Fibroblast of skin of scalp (primary cell): Measurements from ENCODE around the gene ANKRD28. TPM values are rescaled to one million over a fixed set of nuclear protein-coding genes. Genes with fewer than 3 reads are reported as not detected.
"Not testable (repeated sequence)": the region's sequence is repeated elsewhere in the genome, so short reads cannot be mapped to it uniquely, and the experiment has no call there.

Source experiments
- DNase-seq: peaks from one replicate; pipeline ENCODE4 v3.0.0-alpha.2; 2013
- polyA plus RNA-seq, 2 experiments: library from polyadenylated mRNA; unstranded; fragments of 120-200 nt; gene quantifications; one replicate each; pipeline ENCODE4 v1.2.1, GENCODE V29; 2013; ENCODE audit not compliant: insufficient read length in 2 of 2

ANKRD28 gene
- 54.0 TPM for polyA plus RNA-seq (2013, experiment 1 of 2; ENCODE audit: insufficient read length)
- polyA plus RNA-seq (2013, experiment 2 of 2; ENCODE audit: insufficient read length): 56.2 TPM

DNA sequence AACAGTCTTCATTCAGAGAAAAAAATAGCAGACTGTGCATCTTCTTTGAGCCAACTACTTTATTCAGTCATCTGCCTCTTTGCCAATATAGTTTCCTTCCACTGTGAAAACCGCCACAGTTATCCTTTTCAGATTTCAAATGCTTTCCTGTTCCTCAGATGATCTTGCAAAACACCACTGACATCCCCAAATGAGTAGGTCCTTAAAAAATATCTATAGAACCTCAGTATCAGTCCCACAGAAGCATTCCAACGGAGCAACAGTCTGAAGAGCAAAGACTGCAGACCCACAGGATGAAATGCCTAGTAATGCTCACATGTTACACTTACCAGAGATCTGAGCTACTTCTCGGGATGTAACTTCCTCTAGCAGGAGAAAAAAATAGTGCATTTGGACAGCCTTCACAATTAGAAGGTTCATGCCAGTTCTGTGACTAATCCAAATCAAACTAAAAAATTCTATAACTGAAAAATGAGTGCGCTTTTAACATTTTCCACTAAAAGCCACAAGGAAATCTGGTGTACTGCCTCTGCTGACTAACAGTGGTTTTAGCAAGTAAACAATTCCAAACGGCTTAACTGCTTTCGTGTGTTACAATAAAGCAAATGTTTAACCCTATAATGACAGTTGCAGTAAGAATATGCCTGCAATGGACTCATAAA, at the start of gene ANKRD28:
Gene ANKRD28, minus strand, starts transcription at position 338 of the 662 bp plus-strand sequence. CDS start 1,458 bp downstream, outside the sequence.
- DNase-seq: peak; percentile 97

DNA sequence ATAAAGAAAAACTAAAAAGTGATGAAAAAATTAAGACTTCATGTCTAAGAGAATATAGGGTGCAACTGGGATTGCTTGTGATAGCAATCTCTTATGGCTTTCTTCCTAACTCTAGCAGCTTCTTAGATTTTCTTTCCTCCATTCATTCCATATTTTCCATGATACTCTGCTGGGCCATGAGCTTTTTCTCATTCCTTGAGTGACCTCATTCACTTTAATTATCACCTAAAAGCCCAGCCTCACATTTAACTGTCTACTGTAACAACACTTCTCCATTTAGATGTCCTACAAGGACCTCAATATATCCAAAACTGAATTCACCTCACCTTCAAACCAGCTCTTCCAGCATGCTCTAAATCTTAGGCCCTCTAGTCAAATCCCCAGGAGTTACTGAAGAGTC, 49.5 kb upstream of the ANKRD28 start:
- DNase-seq: no peak

DNA sequence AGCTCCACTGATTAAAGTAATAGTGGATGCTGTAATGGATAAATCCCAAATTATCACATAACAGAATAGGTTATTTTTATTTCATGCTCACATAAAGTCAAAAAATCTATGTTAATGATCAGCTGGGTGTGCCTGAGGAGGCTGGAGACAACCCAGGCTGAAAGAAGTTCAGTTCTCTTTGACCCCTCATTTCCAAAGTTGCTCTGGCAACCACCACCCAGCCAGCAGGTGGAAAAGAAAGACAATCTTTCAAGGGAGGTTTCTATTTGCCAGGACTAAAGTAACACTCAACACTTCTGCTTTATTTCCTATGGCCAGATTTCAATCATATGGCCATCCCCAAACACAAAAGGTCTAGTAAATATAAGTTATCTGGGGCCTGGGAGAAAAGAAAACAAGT, 48.8 kb upstream of the ANKRD28 start:
- no peak for DNase-seq

DNA sequence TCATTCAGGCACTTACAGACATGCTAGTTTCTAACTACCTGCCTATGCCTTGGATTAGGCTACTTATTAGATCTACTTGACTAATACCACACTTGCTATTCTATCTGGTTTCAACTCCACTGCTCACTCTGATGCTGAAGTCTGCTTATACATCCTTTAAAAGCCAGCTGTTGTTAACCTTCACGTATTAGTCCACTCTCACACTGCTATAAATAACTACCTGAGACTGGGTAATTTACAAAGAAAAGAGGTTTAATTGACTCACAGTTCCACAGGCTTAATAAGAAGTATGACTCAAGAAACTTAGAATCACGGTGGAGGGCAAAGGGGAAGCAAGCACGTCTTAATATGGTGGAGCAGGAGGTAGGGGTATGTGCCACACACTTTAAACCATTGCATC, 47.7 kb upstream of the ANKRD28 start:
- no peak for DNase-seq

DNA sequence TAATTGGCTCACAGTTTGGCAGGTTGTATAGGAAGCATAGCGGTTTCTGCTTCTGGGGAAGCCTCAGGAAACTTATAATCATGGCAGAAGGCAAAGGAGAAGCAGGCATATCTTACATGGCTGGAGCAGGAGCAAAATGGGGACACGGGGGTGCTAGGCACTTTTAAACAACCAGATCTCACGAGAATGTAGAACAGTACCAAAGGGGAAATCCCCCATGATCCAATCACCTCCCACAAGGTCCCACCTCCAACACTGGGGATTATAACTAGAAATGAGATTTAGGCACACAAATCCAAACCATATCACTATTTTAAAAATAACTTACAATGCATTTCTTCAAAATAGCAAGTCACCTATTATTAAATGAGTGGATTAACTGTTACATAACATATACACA, 47.1 kb upstream of the ANKRD28 start:
- DNase-seq: no peak

DNA sequence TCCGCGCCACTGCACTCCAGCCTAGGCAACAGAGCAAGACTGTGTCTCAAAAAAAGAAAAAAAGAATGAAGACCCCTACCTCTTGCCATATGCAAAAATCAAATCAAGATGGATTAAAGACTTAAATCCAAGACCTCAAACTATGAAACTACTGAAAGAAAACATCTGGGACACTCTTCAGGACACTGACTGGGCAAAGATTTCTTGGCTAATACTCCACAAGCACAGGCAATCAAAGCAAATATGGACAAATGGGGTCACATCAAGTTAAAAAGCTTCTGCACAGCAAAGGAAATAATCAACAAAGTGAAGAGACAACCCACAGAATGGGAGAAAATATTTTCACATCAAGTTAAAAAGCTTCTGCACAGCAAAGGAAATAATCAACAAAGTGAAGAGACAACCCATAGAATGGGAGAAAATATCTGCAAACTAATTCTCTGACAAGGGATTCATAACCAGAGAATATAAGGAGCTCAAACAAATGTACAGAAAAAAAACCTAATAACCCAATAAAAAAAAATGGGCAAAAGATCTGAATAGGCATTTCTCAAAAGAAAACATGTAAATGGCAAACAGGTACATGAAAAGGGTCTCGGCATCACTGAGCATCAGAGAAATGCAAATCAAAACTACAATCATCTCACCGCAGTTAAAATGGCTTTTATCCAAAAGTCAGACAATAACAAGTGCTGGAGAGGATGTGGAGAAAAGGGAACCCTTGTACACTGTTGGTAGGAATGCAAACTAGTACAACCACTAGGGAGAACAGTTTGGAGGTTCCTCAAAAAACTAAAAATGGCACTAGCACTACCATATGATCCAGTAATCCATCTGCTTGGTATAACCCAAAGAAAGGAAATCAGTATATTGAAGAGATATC, 43.6 kb upstream of the ANKRD28 start:
- not testable (repeated sequence) for DNase-seq

DNA sequence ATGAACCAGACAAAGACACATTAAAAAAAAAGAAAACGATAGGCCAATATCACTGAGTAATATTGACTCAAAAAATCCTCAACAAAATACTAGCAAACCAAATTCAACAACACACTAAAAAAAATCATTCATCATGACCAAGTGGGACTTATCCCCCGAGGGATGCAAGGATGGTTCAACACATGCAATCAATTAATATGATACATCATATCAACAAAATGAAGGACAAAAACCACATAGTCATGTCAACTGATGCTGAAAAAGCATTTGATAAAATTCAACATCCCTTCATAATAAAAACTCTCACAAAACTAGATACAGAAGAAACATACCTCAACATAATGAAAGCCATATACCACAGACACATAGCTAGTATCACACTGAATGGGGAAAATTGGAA, 41.8 kb upstream of the ANKRD28 start:
- DNase-seq: no peak

DNA sequence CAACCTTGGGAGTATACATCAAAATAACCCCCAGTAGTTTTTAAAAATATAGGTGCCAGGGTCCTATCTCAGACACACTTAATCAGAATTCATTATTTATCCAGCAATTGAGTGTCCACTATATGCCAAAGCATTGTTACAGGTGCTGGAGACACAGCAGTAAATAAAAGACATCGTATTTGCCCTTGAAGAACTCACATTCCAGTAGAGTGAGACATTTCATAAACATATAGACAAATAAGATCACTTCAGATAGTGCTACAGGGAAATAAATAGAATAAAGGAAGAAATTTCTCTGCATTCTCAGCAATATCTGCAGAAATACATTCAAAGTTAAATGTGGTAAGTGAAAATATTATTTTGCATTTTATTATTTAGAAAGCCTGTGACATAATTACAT, 34.1 kb upstream of the ANKRD28 start:
- no peak for DNase-seq

DNA sequence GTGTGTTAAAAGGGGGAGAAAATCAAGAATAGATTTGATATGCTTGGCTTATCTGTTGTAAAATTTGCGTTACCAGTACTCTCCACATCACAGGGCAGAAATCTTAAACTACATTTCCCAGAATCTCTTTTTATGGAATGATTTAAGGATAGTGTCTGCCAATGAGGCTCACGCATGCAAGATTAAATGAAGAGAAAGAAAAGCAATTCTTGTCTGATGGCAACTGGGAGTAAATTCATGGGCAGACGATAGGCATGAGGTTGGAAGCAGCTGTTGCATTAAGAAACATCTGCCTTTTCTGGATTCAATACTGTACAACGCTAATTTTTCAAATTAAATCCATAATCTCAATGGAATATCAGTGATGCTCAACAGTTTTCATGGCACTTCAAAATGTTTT, 27.2 kb upstream of the ANKRD28 start:
- DNase-seq: no peak

DNA sequence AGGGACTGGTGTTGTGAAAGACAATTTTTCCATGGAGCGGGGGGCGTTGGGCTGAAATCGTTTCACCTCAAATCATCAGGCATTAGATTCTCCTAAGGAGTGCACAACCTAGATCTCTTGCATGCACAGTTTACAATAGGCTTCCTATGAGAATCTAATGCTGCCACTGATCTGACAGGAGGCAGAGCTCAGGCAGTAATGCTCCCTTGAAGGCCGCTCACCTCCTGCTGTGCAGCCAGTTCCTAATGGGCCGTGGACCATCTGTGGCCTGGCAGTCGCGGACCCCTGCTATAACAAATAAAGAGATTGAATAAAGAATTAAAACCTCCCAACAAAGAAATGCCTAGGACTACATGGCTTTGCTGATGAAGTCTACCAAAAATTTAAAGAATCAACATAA, 25.3 kb upstream of the ANKRD28 start:
- peak; percentile 18 for DNase-seq

DNA sequence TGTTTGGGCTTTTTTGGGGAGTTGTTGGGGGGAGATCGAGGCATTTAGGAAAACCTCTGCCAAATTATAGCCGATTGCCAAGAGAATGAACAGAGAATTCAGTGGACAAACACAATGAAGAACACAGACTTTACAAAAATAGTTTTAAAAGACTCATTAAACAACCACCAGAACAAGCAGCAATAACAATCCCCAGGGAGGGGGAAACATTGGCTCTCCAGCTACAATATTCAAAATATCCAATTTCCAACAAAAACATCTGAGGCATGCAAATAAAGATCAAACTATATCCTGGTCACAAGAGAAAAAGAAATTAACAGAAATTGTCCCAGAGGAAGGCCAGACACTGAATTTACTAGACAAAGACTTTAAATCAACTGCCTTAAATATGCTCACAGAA, 24.5 kb upstream of the ANKRD28 start:
- DNase-seq: peak; percentile 44

DNA sequence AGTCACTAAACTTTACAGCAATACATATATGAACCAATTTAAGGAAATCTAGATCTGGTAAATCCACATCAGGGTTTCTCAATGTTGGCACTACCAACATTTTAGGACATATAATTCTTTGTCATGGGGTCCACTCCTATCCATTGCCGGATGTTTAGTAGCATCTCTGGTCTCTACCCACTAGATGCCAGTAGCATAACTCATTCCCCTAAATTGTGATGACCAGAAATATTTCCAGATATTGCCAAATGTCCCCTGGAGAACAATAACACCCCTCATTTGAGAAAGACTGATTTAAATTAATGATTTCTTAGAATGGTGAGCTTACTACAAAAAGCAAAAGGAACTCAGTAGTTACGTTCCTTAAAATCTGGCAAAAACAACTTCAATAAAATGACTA, 23.1 kb upstream of the ANKRD28 start:
- peak; percentile 58 for DNase-seq

DNA sequence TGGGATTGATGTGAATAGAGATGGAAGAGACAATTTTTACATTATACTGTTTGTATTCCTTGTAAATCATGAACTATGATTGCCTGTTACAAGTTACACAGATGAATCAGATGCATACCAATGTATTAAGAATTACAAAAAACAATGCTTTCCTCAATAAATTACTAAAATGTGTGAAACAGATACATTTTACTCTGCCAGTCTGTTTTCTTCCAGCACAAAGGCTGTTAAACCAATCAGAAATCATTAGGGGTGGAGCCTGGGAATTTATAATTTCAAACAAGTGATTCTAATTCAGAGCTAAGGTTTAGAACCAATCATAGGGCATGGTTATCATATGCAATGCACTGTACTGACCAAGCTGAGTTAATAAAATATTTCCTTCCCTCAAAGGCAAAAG, 21.8 kb upstream of the ANKRD28 start:
- DNase-seq: peak; percentile 5

DNA sequence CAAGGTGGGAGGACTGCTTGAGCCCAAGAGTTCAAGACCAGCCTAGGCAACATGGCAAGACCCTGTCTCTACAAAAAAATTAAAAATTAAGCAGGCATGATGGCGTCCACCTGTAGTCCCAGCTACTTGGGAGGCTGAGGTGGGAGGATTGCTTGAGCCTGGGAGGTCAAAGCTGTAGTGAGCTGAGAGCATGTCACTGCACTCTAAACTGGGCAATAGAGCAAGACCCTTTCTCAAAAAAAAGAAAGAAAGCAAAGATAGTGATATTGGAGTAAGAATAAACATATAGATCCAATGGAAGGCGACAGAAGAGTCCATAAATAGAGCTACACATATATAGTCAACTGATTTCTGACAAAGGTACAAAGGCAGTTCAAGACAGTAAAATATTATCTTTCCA, 21.3 kb upstream of the ANKRD28 start:
- DNase-seq: no peak

DNA sequence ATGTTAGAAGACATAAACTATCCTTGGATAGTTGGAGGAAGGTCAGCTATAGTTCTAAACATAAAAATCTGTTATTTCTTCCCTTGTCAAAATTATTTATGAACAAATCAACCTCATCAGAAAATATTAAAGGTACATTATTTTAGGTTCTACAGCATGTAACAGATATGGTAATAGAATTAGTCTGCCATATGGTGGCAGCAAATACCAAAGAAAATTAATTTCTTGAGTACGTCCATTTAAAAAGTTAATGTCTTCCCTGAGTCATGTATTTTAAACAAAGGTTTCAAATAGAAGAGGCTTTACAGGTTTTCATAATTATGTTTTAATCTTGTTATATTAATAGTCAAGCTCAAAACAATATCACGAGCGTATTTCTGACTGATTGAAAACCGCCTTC, 17.9 kb upstream of the ANKRD28 start:
- peak; percentile 77 for DNase-seq

DNA sequence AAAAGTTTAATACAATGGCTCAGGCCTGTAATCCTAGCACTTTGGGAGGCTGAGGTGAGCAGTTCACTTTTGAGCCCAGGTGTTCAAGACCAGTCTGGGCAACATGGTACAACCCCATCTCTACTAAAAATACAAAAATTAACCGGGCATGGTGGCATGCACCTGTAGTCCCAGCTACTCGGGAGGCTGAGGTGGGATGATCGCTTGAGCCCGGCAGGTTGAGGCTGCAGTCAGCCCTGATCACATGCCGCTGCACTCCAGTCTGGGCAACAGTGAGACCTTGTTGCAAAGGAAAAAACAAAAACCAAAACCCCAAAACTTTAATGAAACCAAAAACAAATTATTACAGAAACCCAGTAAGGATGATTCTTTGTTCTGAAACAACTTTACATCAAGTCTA, 15.3 kb upstream of the ANKRD28 start:
- DNase-seq: not testable (repeated sequence)

DNA sequence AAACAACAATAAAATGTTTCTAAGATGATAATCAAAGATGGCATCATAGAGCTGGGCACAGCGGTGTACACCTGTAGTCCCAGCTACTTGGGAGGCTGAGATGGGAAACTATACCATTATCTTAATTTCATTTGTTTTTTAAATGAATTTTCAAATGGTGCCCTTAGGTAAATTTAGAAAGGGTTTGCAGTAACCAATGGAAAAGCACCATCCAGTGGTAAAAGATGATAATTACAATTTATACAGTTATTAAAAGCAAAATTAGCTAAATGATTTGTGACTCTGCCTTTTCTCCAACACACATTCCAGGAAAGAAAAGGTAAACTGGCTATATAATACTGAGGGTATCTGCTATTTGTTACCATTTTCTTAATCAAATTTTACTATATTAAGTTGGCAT, 14.4 kb upstream of the ANKRD28 start:
- DNase-seq: peak; percentile 44

DNA sequence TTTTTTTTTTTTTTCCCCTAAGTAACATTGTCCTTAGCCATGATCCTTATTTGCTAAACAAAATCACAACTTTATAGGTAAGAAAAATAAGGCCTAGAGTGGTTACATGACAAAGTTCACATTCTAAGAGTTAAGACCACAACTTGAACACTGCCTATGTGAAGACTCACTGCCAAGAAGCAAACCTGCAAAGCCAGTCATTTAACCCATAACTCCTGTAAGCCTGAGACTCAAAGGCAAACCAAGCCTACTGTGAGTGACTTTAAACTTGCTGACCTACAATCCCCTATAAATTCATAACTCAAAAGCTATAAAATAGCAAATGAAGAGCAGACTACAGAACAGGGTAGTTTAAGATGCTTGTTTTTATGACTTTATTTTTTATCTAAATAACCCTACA, 12.9 kb upstream of the ANKRD28 start:
- no peak for DNase-seq

DNA sequence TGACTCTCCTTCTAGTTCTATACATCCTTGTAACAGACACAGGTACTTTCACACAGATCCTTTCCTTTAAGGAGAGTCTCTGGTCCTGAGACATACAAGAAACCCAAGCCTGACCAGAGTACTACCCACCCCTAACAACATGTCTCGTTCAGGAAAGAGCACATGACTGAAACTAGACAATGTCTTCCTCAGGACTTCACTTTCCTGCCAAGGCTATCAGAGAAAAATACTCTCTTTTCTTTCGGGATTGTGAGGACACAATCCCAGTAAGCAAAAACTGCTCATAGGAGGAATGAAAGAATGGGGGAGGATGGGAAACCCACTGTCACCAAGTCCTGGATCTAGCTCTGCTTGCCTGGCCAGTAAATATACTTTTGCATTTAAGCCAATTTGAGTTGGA, 11.5 kb upstream of the ANKRD28 start:
- no peak for DNase-seq

DNA sequence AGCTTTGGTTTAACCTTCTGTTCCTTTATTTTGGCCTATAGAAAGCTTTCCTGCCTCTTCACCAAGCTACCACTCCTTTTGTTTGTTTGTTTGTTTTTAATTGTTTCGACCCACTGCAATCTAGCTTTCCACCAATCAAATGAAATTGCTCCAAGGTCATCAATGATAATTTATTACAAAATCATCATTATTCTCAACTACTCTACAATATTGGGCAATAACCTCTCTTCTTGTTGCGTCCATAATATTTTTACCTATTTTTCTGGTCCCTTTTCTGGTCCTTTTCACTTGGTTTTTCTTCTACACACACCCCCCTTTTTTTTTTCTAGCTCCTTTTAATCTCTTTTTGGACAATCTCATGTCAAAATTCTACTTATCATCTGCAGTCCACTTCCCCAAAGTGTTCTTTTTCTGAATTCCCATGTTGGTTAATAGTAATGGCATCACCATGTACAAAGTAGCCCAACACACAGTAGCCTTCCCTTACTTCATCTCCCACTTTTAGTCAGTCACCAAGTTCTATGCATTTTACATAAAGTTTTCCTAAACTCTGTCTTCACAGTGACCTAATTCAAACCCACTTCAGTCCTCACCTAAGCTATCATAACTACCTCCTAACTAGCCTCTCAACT, 11.0 kb upstream of the ANKRD28 start:
- DNase-seq: no peak

DNA sequence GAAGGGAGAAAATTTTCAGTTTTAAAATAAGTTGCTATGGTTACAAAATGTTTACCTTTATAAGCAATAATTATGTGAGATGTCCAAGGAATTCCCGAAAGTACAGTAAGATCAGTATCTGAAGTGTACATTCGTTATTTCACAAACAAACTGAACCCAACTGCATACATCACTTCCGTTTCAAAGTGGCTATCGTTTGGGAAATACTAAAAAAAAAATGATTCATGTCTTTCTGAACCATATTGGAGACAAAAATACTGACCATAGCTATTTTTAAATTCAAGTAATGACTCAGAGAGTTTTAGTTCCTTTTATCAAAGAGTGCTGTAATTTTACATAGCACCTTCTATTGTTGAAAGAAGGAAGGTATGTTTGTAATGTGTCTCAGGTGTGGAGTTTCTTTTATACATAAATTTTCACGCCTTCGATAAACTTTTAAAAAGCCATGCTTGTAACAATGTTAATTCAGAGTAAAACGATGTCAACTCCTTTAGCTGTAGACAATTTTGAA, 8.0 kb upstream of the ANKRD28 start:
- DNase-seq: no peak

DNA sequence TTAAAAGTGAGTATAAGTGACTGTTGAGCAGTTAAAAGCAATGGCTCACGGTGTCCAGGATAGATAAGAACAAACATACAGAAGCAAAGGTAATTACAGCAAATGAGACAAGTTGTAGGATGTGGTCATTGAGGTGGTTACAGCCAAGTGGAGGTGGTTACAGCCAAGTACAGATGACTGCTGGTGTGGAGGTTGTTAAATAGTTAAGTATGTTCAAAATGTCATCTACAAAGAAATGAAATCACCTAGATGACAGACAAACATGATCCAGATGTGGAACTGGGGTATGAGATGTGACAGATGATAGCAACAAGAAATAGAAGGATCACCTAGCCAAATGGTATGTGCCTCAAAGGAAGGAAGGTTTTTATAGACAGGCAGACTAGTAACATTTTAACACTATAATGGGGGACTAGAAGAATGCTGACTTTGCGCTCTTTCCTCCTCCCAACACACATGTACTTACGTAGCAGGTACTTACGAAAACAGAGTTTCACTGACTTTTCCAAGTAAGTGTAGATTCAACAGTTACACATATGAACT, 6.8 kb upstream of the ANKRD28 start:
- DNase-seq: no peak

DNA sequence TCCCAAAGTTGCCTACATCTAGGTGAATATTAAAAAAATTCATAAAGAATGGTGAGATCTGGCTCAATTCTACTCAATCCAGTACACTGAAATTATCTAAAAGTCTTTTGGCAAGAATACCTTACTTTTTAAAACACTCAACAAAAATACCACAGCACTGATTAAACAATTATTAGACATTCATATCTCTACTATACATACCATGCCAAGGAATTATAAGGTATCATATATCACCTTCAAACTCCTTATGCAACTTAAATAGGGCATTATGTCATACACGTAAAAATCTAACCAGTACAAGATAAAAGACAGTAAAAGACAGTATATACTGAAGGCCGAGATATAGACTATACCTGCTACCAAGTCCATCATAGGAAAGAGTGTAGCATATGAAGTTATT, 6.1 kb upstream of the ANKRD28 start:
- no peak for DNase-seq
